GM12878 (cell line): Measurements from ENCODE around the gene AKAP13. TPM values are rescaled to one million over a fixed set of nuclear protein-coding genes. Genes with fewer than 3 reads are reported as not detected.

Experiments used
- ATAC-seq: fragments of 200-7000 bp; cut with Tn5 transposase; 3 replicates; pipeline ENCODE4 v1.9.1; 2020; ENCODE audit warnings: mild to moderate bottlenecking, moderate library complexity
- BruUV-seq: library from RNA; stranded (reverse); fragments of 400-500 nt; replicated peaks from 2 replicates; lab custom pipeline; 2021; lab: Mats Ljungman, UMichigan
- CTCF ChIA-PET: fragments of 300-600 bp; sonication (Branson Sonifier 250); formaldehyde crosslinking; extraction: SDS; loops from one replicate; lab custom pipeline; 2021; ENCODE audit warnings: inconsistent platforms; lab: Yijun Ruan, JAX
- POLR2A ChIA-PET: fragments of 350-600 bp; formaldehyde crosslinking; extraction: SDS; loops from one replicate; lab custom pipeline; 2021; ENCODE audit warnings: inconsistent platforms; lab: Charles Lee
- RAD21 ChIA-PET: fragments of 300-600 bp; sonication (Branson Sonifier 250); formaldehyde crosslinking; loops from one replicate; lab custom pipeline; 2023; ENCODE audit warnings: antibody characterized with exemption; ENCODE audit not compliant: unreplicated experiment; lab: Charles Lee
- SMC1A ChIA-PET: fragments of 300-600 bp; sonication (Branson Sonifier 250); formaldehyde crosslinking; loops from one replicate; lab custom pipeline; 2023; ENCODE audit not compliant: unreplicated experiment, uncharacterized antibody; lab: Charles Lee
- DNase-seq: peaks from one replicate; pipeline ENCODE4 v3.0.0-alpha.2; 2011; ENCODE audit warnings: low read depth, low spot score
- FAIRE-seq: peaks from 3 replicates; lab custom pipeline; 2011; peaks lifted over from hg19 to GRCh38; lab: Jason Lieb, UNC
- H2AFZ ChIP-seq: 2 replicates; pipeline ENCODE4 v1.6.0; 2011; ENCODE audit warnings: low read depth, low read length, control low read depth; ENCODE audit not compliant: control insufficient read depth
- H3K27ac ChIP-seq: 2 replicates; pipeline ENCODE4 v1.5.1; 2011; ENCODE audit warnings: control low read depth; ENCODE audit not compliant: control insufficient read depth, insufficient read depth
- H3K27me3 ChIP-seq, 2 experiments: replicated peaks in 1 of 2; 2 replicates each; pipeline versions ENCODE4 v1.6.0 to v1.6.1; 2011; ENCODE audit warnings: low read length in 1 of 2; ENCODE audit not compliant: control insufficient read depth in 2 of 2, insufficient read depth in 2 of 2
- H3K36me3 ChIP-seq, 2 experiments: 2 replicates each; pipeline ENCODE4 v1.5.1; 2011; ENCODE audit warnings: low read length in 1 of 2; ENCODE audit not compliant: control insufficient read depth in 2 of 2, insufficient read depth in 2 of 2
- H3K4me1 ChIP-seq: 2 replicates; pipeline ENCODE4 v1.6.1; 2011; ENCODE audit warnings: mild to moderate bottlenecking, low read length, moderate library complexity, mixed read lengths; ENCODE audit not compliant: control insufficient read depth, insufficient read depth
- H3K4me2 ChIP-seq: 2 replicates; pipeline ENCODE4 v1.6.0; 2011; ENCODE audit warnings: control low read depth; ENCODE audit not compliant: control insufficient read depth, insufficient read depth
- H3K4me3 ChIP-seq: fragments of 200-600 bp; sonication (generic); 2 replicates; pipeline ENCODE4 v1.5.1; 2016
- H3K79me2 ChIP-seq: 2 replicates; pipeline ENCODE4 v1.6.0; 2011; ENCODE audit warnings: low read length; ENCODE audit not compliant: control insufficient read depth, insufficient read depth
- H3K9ac ChIP-seq: 2 replicates; pipeline ENCODE4 v1.8.0; 2011; ENCODE audit warnings: low read length, control low read depth, mixed read lengths; ENCODE audit not compliant: control insufficient read depth, insufficient read depth
- H3K9me3 ChIP-seq: replicated peaks from 3 replicates; pipeline ENCODE4 v1.5.1; 2011; ENCODE audit warnings: mild to moderate bottlenecking, low read length; ENCODE audit not compliant: control insufficient read depth, insufficient read depth
- H4K20me1 ChIP-seq: 2 replicates; pipeline ENCODE4 v1.6.0; 2011; ENCODE audit not compliant: control insufficient read depth, insufficient read depth
- ASH2L ChIP-seq: fragments of 300-600, 200-600 bp; sonication (generic); IDR thresholded peaks from 2 replicates; pipeline ENCODE4 v1.6.1; 2017; ENCODE audit warnings: low read depth, mild to moderate bottlenecking, borderline replicate concordance
- CBX3 ChIP-seq: fragments of 200-600 bp; sonication (generic); IDR thresholded peaks from 2 replicates; pipeline ENCODE4 v1.6.1; 2016; ENCODE audit warnings: low read depth, borderline replicate concordance
- CEBPB ChIP-seq, 2 experiments: fragments of 150-350 bp in 1 of 2; IDR thresholded peaks; 2 replicates each; pipeline ENCODE4 v1.6.1; 2012 to 2014; ENCODE audit warnings: low read depth in 2 of 2, low read length in 2 of 2, borderline replicate concordance in 1 of 2, inconsistent platforms in 1 of 2
- HDAC2 ChIP-seq: fragments of 200-600 bp; sonication (generic); IDR thresholded peaks from 2 replicates; pipeline ENCODE4 v1.6.1; 2017
- MYB ChIP-seq: fragments of 150-350 bp; IDR thresholded peaks from 2 replicates; pipeline ENCODE4 v1.6.1; 2014; ENCODE audit warnings: mild to moderate bottlenecking, low read depth, low read length, borderline replicate concordance
- NFXL1 ChIP-seq: fragments of 450-650 bp; IDR thresholded peaks from 2 replicates; pipeline ENCODE4 v1.6.1; 2017; ENCODE audit warnings: antibody characterized with exemption, mild to moderate bottlenecking, borderline replicate concordance
- RBBP5 ChIP-seq: fragments of 200-600 bp; sonication (generic); conservative IDR thresholded peaks from 2 replicates; pipeline ENCODE4 v1.6.1; 2016
- RCOR1 ChIP-seq: conservative IDR thresholded peaks from 2 replicates; pipeline ENCODE4 v1.6.1; 2012; ENCODE audit warnings: low read depth, low read length, improper control_type of control experiment
- SIX5 ChIP-seq: IDR thresholded peaks from 2 replicates; pipeline ENCODE4 v1.6.1; 2011; ENCODE audit warnings: mild to moderate bottlenecking, low read depth, low read length, moderate library complexity; ENCODE audit not compliant: severe bottlenecking
- ZNF24 ChIP-seq: fragments of 450-650 bp; IDR thresholded peaks from 2 replicates; pipeline ENCODE4 v1.6.1; 2017; ENCODE audit warnings: antibody characterized with exemption, mild to moderate bottlenecking
- WGBS: methylation state at CpG from one replicate; pipeline ENCODE4 v1.1.6; 2016; ENCODE audit warnings: low lambda C conversion rate; ENCODE audit not compliant: insufficient replicate concordance, insufficient coverage; ENCODE audit errors: missing lambda C conversion rate; 5-methylcytosine and 5-hydroxymethylcytosine counted together
- in situ Hi-C: fragments of 300-500 bp; cut with MboI; formaldehyde crosslinking; loops from 9 replicates; pipeline ENCODE4 v1.14.3; 2018; ENCODE audit warnings: mixed read lengths
- intact Hi-C: fragments of 100-400 bp; cut with micrococcal nuclease; formaldehyde crosslinking; loops from one replicate; pipeline ENCODE4 v1.14.2; 2022; ENCODE audit not compliant: unreplicated experiment
- polyA plus RNA-seq, 11 experiments: library from polyadenylated mRNA; depleted of rRNA in 4 of 11; unstranded in 6 of 11; stranded (reverse) in 5 of 11; fragments of >200 nt; fragmentation: Nextera tagmentation in 4 of 11; fragmentation: Illumina TruSeq in 1 of 11; extraction: Ambion mirVana in 4 of 11; extraction: Trizol in 1 of 11; gene quantifications; 1 replicate in 1 of 11; 2 replicates in 10 of 11; pipeline versions ENCODE4 v1.2.1 to v1.2.3, GENCODE V29; 2011 to 2016; ENCODE audit warnings: inconsistent platforms in 2 of 11, missing spikeins in 2 of 11, low read depth in 1 of 11
- total RNA-seq, 4 experiments: library from RNA; depleted of rRNA in 3 of 4; stranded (reverse); fragments of >200 nt in 3 of 4; fragmentation: Illumina TruSeq in 1 of 4; extraction: Trizol in 1 of 4; gene quantifications; 2 replicates each; pipeline versions ENCODE4 v1.2.1 to v1.2.3, GENCODE V29; 2013 to 2021
- TF ChIP-seq, protein P1 (sequence below): IDR thresholded peaks from 2 replicates; pipeline ENCODE4 v1.6.1; 2011; ENCODE audit warnings: low read depth, mild to moderate bottlenecking, low read length, moderate library complexity, borderline replicate concordance; ENCODE audit errors: extremely low read depth
- TF ChIP-seq, protein P2 (sequence below): fragments of 450-650 bp; IDR thresholded peaks from 2 replicates; pipeline ENCODE4 v1.6.1; 2016; ENCODE audit warnings: mild to moderate bottlenecking
- TF ChIP-seq, protein P3 (sequence below): IDR thresholded peaks from 2 replicates; pipeline ENCODE4 v1.6.1; 2012; ENCODE audit warnings: low read depth, low read length, improper control_type of control experiment
- TF ChIP-seq, protein P4 (sequence below): fragments of 450-650 bp; IDR thresholded peaks from 2 replicates; pipeline ENCODE4 v1.6.1; 2017; ENCODE audit warnings: mild to moderate bottlenecking, moderate library complexity

AKAP13 gene
- total and polyA plus RNA-seq, 10 of the 15 experiments (the other 5 are each of a cell fraction or from before 2014, with no cell fraction given) = 14.4 to 74.9 (median 55.1) TPM

DNA sequence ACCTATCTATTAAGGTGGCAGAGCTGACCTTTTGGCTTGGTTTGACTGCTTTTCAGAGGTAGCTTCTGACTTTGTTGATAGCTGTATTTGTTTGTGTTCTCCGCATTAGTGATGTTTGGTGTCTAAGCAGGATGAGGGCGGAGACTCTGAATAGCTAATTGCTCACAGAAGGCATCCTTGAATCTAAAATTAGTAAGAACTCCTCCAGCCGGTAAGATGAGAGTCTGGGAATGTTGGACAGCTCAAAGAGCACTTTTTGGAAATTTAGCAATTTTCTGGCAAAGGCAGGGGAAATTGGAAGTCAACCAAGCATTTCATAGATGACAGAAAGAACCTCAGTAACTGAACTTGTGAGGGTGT lies 240.3 kb downstream of the AKAP13 start (continued):
- TF ChIP-seq, protein P1, sequence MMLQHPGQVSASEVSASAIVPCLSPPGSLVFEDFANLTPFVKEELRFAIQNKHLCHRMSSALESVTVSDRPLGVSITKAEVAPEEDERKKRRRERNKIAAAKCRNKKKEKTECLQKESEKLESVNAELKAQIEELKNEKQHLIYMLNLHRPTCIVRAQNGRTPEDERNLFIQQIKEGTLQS = no peak
- TF ChIP-seq CEBPB (IDR thresholded peaks at IDR 0.05; ENCODE audit: borderline replicate concordance in 1 of 2, low read depth in 2 of 2, low read length in 2 of 2) (no peak), CBX3 (no peak), ASH2L (no peak), RBBP5 (no peak), SIX5 (no peak), MYB (no peak)
- TF ChIP-seq, protein P2, sequence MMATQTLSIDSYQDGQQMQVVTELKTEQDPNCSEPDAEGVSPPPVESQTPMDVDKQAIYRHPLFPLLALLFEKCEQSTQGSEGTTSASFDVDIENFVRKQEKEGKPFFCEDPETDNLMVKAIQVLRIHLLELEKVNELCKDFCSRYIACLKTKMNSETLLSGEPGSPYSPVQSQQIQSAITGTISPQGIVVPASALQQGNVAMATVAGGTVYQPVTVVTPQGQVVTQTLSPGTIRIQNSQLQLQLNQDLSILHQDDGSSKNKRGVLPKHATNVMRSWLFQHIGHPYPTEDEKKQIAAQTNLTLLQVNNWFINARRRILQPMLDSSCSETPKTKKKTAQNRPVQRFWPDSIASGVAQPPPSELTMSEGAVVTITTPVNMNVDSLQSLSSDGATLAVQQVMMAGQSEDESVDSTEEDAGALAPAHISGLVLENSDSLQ = no peak
- TF ChIP-seq, protein P3, sequence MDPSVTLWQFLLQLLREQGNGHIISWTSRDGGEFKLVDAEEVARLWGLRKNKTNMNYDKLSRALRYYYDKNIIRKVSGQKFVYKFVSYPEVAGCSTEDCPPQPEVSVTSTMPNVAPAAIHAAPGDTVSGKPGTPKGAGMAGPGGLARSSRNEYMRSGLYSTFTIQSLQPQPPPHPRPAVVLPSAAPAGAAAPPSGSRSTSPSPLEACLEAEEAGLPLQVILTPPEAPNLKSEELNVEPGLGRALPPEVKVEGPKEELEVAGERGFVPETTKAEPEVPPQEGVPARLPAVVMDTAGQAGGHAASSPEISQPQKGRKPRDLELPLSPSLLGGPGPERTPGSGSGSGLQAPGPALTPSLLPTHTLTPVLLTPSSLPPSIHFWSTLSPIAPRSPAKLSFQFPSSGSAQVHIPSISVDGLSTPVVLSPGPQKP = no peak

DNA sequence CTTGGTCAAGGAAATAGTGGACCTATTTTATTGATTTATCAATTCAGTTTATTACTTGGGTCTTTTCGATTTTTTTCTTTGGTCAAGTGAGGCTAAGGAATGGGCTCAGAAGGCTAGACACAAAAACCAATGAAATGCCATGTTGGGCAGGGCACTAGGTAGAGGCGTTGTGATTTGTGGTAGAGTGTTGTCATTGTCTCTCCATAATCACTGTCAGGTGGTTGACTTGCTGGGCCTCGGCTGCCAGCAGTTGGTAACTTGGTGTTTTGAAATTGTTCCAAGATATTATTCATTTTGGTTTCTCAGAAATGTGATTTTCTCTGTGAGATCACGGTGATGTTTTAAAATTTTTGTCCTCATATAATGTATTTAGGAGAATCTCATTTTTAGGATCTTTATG lies 240.7 kb downstream of the AKAP13 start:
- Histone ChIP-seq H2AFZ (no peak overlapping the region), H3K27ac (no peak overlapping the region), H3K79me2 (peaks cover 10% of the 10 kb centered on the region), H3K9me3 (no peaks in the 10 kb centered on the region), H3K4me2 (no peak overlapping the region), H3K9ac (no peak overlapping the region), H3K36me3 (peaks cover 0 to 7% of the 10 kb centered on the region in 2 experiments; a peak in 1 of 4 replicates), H3K4me3 (no peak overlapping the region), H3K4me1 (peaks cover 32% of the 10 kb centered on the region), H4K20me1 (no peaks in the 10 kb centered on the region), H3K27me3 (no peaks in the 10 kb centered on the region)
- CTCF ChIA-PET = interaction anchor here (0.7 to 1.2 kb wide), 2 partner anchors 19 to 109 kb away, joined by 3 read pairs; no protein-coding TSS in a partner anchor
- POLR2A ChIA-PET = no interaction called here
- 97% methylated on average over 4 of the region's 4 CpGs for WGBS
- DNase-seq (no peak), FAIRE-seq (no peak), ATAC-seq (no peak)
- BruUV-seq = no TSS peak
- in situ Hi-C loops = no loop called here
- intact Hi-C loops = no loop called here
- RAD21 ChIA-PET = no interaction called here
- SMC1A ChIA-PET = interaction anchor here (0.9 kb wide), 1 partner anchor 21 kb away, joined by 4 read pairs; no protein-coding TSS in a partner anchor
- TF ChIP-seq RCOR1 (no peak), NFXL1 (no peak), ZNF24 (no peak), HDAC2 (no peak)
- TF ChIP-seq, protein P4, sequence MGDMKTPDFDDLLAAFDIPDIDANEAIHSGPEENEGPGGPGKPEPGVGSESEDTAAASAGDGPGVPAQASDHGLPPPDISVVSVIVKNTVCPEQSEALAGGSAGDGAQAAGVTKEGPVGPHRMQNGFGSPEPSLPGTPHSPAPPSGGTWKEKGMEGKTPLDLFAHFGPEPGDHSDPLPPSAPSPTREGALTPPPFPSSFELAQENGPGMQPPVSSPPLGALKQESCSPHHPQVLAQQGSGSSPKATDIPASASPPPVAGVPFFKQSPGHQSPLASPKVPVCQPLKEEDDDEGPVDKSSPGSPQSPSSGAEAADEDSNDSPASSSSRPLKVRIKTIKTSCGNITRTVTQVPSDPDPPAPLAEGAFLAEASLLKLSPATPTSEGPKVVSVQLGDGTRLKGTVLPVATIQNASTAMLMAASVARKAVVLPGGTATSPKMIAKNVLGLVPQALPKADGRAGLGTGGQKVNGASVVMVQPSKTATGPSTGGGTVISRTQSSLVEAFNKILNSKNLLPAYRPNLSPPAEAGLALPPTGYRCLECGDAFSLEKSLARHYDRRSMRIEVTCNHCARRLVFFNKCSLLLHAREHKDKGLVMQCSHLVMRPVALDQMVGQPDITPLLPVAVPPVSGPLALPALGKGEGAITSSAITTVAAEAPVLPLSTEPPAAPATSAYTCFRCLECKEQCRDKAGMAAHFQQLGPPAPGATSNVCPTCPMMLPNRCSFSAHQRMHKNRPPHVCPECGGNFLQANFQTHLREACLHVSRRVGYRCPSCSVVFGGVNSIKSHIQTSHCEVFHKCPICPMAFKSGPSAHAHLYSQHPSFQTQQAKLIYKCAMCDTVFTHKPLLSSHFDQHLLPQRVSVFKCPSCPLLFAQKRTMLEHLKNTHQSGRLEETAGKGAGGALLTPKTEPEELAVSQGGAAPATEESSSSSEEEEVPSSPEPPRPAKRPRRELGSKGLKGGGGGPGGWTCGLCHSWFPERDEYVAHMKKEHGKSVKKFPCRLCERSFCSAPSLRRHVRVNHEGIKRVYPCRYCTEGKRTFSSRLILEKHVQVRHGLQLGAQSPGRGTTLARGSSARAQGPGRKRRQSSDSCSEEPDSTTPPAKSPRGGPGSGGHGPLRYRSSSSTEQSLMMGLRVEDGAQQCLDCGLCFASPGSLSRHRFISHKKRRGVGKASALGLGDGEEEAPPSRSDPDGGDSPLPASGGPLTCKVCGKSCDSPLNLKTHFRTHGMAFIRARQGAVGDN = no peak
